UCSD-AML1 (cell line): ENCODE data around the gene TP53.
"Not testable (repeated sequence)": the region's sequence is repeated elsewhere in the genome, so short reads cannot be mapped to it uniquely, and the experiment has no call there.

Experiments
- DNase-seq: peaks from one replicate; lab custom pipeline; 2025; ENCODE audit not compliant: unreplicated experiment; lab: John Stamatoyannopoulos, UW

TP53 gene

DNA sequence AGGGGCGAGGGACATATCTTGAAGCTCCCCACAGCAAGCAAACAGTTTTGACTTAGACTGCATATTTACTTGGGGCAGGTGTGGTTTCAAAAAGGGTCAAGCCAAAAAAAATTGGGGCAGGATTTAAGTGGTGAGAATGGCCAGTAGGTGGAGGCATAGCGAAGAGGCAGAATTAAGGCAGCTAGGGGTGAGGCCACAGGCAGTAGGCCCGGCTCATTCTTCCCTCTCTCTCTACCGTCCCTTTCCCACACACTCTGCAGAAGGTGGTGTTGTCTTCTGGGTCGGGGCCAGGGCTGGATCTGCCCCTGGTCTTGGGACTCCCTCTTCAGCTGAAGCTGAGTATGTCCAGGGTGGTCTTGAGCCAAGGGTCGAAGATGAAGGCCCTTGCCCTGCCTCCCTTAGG lies 54.8 kb downstream of the TP53 start:
- DNase-seq = peak; percentile 43

GRCh38 chr17:7631398-7632380 lies 55.6 kb downstream of the TP53 start:
- DNase-seq = no peak

DNA sequence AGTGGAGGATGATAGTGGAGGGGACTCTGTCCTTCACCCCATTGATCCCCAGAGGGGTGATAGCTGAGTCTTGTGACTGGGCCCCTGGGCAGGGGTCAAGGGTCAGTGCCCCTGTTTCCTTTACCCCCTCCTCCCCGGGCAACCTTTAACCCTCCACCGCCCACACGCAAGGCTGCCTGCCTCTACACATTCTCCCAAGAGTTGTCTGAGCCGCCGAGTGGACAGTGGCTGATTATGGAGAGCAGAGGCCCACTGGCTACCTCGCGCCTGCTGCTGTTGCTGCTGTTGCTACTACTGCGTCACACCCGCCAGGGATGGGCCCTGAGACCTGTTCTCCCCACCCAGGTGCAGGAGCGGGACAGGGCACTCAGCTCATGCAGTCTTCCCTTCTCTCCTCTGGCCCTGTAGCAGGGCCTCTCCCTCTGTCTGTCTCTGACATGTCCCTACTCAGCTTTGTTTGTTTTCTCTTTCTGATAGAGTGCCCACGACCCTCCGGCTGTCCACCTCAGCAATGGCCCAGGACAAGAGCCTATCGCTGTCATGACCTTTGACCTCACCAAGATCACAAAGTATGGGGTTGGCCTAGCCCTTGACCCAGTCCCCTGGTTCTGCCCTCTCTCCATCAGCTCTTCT lies 57.2 kb downstream of the TP53 start, which contains the start of gene SHBG:
Gene SHBG (plus strand): TSS at position 197 of the 633 bp plus-strand sequence. CDS start 38 bp downstream, at position 235.
- DNase-seq = no peak

GRCh38 chr17:7627250-7628121 lies 59.8 kb downstream of the TP53 start, which contains the start of gene SAT2:
TSS of gene SAT2 (minus strand) at chr17:7627821. CDS start at chr17:7627635, 186 bp downstream.
- peak; percentile 89 for DNase-seq

DNA sequence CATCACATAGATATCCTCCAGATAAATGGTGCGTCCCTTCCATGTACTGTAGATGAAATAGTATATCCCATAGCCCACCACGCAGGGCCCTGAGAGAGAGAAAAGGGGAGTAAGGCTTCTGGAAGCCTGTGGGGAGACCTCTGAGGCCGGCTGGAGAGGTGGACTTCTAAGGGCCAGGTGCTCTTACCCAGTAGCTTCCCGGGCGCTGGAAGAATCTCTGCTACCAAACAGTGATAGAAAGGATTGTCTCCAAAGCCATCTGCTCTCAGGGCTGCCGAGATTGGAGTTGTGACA lies 60.4 kb downstream of the TP53 start:
- DNase-seq = no peak

DNA sequence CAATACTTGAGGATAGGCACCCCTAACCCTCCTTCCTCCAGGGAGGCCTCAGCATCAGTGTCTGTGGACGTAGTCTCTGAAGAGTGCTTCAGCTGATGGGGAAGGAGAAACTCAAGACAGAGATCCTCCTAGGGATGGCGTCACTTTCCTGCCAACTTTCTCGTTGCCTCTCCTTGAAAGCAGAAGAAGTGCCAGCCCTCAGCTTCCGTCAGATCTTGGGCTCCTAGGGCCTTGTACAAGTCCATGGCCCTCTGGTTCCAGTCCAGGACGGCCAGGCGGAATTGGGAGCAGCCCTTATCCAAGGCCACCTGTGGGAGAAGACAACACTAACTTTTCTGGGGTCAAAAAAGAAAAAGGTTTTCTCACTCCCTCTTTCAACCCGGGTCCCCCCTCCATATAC lies 61.0 kb downstream of the TP53 start:
- no peak for DNase-seq

GRCh38 chr17:7625749-7626148 lies 61.5 kb downstream of the TP53 start:
- DNase-seq = not testable (repeated sequence)

DNA sequence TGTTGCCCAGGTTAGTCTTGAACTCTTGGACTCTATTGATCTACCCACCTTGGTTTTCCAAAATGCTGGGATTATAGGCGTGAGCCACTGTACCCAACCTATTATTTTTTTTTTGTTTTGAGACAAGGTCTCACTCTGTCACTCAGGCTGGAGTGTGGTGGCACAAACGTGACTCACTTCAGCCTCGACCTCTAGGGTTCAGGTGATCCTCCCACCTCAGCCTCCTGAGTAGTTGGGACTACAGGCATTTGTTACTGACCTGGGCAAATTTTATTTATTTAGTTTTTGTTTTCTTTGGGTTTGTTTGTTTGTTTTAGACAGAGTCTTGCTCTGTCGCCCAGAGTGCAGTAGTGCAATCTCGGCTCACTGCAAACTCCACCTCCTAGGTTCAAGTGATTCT lies 63.6 kb downstream of the TP53 start:
- DNase-seq = no peak

DNA sequence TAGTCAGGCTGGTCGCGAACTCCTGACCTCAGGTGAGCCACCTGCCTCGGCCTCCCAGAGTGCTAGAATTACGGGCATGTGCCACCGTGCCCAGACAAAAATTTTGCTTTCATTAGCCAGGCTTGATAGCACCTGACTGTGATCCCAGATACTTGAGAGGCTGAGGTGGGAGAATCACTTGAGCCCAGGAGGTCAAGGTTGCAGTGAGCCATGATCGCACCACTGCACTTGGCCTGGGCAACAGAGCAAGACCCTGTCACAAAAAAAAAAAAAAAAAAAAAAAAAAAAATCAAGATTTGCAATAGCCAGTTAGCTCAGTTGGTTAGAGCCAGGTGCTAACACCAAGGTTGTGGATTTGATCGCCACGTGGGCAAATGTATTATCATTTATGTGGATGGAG lies 66.5 kb downstream of the TP53 start:
- DNase-seq = no peak

- DNase-seq = no peak
These were observed 68.7 kb downstream of the TP53 start for GRCh38 chr17:7618608-7619007.
